Activated naive CD8-positive, alpha-beta T cell treated with anti-CD3 and anti-CD28 coated beads for 36 hours (primary cell): ENCODE data around the gene MELTF. TPM values are rescaled to one million over a fixed set of nuclear protein-coding genes. Genes with fewer than 3 reads are reported as not detected.
A peak's percentile ranks its signal among the peaks of the same experiment; 100 is the strongest.

Experiments
- DNase-seq: peaks from one replicate; pipeline ENCODE4 v3.0.0; 2021
- H3K27ac Mint-ChIP-seq: one replicate; pipeline ENCODE4 v1.8.0; 2022; ENCODE audit warnings: mild to moderate bottlenecking, moderate library complexity, mixed read lengths
- H3K27me3 Mint-ChIP-seq: one replicate; pipeline ENCODE4 v1.8.0; 2022; ENCODE audit warnings: mild to moderate bottlenecking, mixed read lengths
- H3K36me3 Mint-ChIP-seq: one replicate; pipeline ENCODE4 v1.8.0; 2021; ENCODE audit warnings: mild to moderate bottlenecking, mixed read lengths
- H3K4me1 Mint-ChIP-seq: one replicate; pipeline ENCODE4 v1.8.0; 2021; ENCODE audit warnings: mixed read lengths
- H3K4me3 Mint-ChIP-seq: one replicate; pipeline ENCODE4 v1.8.0; 2022; ENCODE audit warnings: mild to moderate bottlenecking, moderate library complexity, mixed read lengths
- H3K9me3 Mint-ChIP-seq: one replicate; pipeline ENCODE4 v1.8.0; 2022; ENCODE audit warnings: mixed read lengths
- total RNA-seq, 2 experiments: library from RNA; stranded (reverse); gene quantifications; one replicate each; pipeline ENCODE4 v1.2.3, GENCODE V29; 2021

The MELTF gene
- total RNA-seq, 2 experiments from 2014 or later, result 2.7 TPM

DNA sequence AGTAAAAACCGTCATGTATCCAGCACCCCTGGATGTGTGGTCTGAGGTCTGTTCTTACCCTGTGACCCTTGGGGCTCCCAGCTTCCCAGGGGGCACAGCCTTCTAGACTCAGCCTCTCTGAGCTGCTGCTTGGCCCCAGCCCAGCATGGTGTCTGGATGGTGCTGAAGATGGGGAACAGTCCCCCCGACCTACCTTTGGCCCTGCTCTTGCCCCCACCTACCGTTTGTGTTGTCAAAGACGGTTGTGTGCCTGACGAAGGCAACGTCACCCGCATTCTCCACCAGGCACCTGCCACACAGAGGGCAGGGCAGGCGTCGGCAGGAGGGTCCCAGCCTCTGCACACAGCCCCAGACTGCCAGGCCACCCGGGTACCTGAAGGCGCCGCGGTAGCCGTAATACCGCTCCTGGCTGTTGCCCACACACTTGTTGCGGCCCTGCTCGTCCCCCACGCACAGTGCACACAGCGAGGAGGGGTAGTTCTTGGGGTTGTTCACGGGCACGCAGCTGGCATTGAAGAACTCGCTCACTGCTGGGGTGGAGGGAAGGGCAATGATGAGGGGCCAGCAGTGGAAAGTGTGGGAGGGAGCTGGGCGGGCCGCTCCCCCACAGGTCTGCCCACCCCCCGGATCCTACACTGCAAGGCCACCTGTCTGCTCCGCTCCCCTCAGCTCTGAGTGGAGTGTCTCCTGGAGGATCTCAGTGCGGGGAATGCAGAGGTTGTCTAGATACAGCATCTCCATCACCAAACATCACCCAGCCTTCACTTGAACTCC is 21.0 kb downstream of the MELTF start:
- Mint-ChIP-seq H3K9me3 (no peaks in the 10 kb centered on the region), H3K4me1 (peaks cover 8% of the 10 kb centered on the region), H3K27me3 (peaks cover 3% of the 10 kb centered on the region), H3K36me3 (peaks cover 2% of the 10 kb centered on the region), H3K4me3 (no peak overlapping the region), H3K27ac (no peak overlapping the region)
- no peak for DNase-seq

- Mint-ChIP-seq H3K27me3 (peaks cover 3% of the 10 kb centered on the region), H3K27ac (no peak overlapping the region), H3K4me1 (peaks cover 8% of the 10 kb centered on the region), H3K36me3 (peaks cover 2% of the 10 kb centered on the region), H3K9me3 (no peaks in the 10 kb centered on the region), H3K4me3 (no peak overlapping the region)
- DNase-seq, result no peak
Observed at GRCh38 chr3:197007953-197008352, 21.7 kb downstream of the MELTF start.

DNA sequence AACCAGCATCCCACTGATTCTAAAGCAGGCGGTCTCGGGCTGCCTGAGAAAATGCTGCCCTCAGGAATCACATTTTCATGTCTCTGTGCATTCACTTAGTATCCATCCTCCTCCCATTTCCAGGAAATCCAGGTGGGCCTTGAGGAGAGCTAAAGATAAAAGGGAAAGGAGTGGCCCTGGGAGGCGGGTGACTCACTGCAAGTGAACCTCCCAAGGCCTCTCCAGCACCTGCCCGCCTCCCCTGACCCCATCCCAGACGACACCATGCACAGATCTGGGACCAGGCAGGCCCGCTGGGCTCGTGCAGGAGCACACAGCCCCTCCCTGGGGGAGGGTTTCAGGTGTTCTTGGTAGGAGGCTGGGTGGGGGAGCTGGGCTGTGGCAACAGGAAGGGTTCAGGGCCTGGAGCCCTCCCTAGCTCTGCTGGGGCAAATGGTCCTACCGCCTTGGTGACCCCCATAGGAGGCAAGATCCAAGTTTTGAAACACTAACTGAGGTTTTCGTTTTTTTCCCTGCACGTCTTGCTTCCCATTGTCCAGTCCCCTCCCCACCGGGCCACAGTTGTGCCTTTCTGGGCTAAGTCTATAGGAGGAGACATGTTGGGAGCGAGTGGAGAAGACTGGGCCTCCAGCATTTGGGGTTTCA is 22.2 kb downstream of the MELTF start:
- Mint-ChIP-seq H3K4me1 (peaks cover 8% of the 10 kb centered on the region), H3K27ac (no peak overlapping the region), H3K9me3 (no peaks in the 10 kb centered on the region), H3K36me3 (peaks cover 2% of the 10 kb centered on the region), H3K4me3 (no peak overlapping the region), H3K27me3 (peaks cover 3% of the 10 kb centered on the region)
- no peak for DNase-seq

- Mint-ChIP-seq H3K9me3 (no peaks in the 10 kb centered on the region), H3K4me1 (peaks cover 8% of the 10 kb centered on the region), H3K36me3 (peaks cover 2% of the 10 kb centered on the region), H3K27ac (no peak overlapping the region), H3K27me3 (peaks cover 3% of the 10 kb centered on the region), H3K4me3 (no peak overlapping the region)
- no peak for DNase-seq
Observed at GRCh38 chr3:197006860-197007259, 22.8 kb downstream of the MELTF start.

DNA sequence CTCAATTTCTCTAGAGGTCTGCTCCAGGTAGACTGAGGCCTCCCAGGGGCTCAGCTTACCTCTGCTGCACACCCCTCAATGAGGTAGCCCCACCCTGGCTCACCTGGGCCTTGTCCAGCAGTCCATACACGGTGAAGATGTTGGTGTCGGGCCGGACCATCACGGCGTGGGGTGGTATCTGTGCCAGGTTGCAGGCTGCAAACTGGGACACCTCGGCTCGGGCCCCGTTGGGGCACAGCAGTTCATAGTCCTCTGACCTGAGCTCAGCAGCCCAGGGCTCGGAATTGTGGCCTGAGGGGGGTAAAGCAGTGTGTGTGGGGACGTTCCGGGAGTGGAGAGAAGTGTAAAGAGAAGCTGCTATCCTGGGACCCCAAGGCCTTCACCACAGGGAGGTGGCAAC is 23.2 kb downstream of the MELTF start:
- no peak for DNase-seq
- peaks cover 3% of the 10 kb centered on the region for H3K27me3 Mint-ChIP-seq

GRCh38 chr3:197003461-197004385 is 25.9 kb downstream of the MELTF start:
- peak; percentile 35 for DNase-seq
- Mint-ChIP-seq H3K4me1 (peaks cover 8% of the 10 kb centered on the region), H3K4me3 (peak overlapping the region; percentile 81), H3K36me3 (peaks cover 2% of the 10 kb centered on the region), H3K9me3 (no peaks in the 10 kb centered on the region), H3K27ac (peak overlapping the region; percentile 79), H3K27me3 (peaks cover 3% of the 10 kb centered on the region)

More for the DNA sequence above, 23.2 kb downstream of the MELTF start:
- Mint-ChIP-seq H3K4me3 (no peak overlapping the region), H3K36me3 (peaks cover 2% of the 10 kb centered on the region), H3K27ac (no peak overlapping the region), H3K9me3 (no peaks in the 10 kb centered on the region), H3K4me1 (peaks cover 8% of the 10 kb centered on the region)

DNA sequence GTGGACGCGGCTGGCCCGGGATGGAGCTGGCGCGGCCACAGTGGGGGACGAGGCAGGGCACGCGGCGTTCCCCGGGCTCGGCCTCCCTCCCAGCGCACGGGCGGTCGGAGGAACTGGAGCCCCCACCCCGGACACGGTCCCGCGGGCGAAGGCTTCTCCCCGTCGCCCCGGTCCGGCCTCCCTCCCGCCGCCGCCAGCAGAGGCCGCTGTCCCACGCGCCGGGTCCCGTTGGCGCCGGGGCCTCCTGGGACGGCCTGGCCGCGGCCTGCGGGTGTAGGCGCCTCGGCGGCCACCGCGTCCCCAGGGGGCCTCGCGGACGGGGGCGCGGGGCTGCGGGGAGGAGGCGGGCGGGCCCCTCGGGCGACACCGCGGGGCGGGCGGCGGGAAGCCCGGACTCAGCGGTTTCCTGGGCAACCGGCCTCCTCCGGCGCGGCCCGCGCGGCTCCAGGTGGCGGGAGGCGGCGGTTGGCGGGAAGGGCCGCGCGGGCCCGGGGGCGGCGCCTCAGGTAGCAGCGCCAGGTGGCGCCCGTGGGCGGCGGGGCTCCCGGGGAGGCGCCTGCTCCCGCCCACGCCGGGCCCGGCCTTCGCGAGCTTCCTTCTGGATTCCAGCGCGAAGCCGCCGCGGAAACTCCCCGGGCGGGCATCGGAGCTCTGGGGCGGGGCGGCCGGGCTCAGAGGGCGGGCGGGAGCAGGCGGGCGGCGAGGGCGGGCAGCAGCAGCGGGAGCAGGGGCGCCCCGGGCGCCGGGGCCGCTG is 26.7 kb downstream of the MELTF start:
- Mint-ChIP-seq H3K27ac (no peak overlapping the region), H3K4me3 (no peak overlapping the region), H3K36me3 (peaks cover 2% of the 10 kb centered on the region), H3K9me3 (no peaks in the 10 kb centered on the region), H3K4me1 (peaks cover 8% of the 10 kb centered on the region), H3K27me3 (peaks cover 3% of the 10 kb centered on the region)
- DNase-seq, result peak; percentile 90

- H3K27me3 Mint-ChIP-seq, result peaks cover 3% of the 10 kb centered on the region
- H3K4me1 Mint-ChIP-seq, result peaks cover 8% of the 10 kb centered on the region
- H3K4me3 Mint-ChIP-seq, result peak overlapping the region; percentile 61
- peaks cover 2% of the 10 kb centered on the region for H3K36me3 Mint-ChIP-seq
- DNase-seq, result no peak
- no peaks in the 10 kb centered on the region for H3K9me3 Mint-ChIP-seq
- H3K27ac Mint-ChIP-seq, result peak overlapping the region; percentile 70
Observed at GRCh38 chr3:197001972-197002700, 27.5 kb downstream of the MELTF start.

DNA sequence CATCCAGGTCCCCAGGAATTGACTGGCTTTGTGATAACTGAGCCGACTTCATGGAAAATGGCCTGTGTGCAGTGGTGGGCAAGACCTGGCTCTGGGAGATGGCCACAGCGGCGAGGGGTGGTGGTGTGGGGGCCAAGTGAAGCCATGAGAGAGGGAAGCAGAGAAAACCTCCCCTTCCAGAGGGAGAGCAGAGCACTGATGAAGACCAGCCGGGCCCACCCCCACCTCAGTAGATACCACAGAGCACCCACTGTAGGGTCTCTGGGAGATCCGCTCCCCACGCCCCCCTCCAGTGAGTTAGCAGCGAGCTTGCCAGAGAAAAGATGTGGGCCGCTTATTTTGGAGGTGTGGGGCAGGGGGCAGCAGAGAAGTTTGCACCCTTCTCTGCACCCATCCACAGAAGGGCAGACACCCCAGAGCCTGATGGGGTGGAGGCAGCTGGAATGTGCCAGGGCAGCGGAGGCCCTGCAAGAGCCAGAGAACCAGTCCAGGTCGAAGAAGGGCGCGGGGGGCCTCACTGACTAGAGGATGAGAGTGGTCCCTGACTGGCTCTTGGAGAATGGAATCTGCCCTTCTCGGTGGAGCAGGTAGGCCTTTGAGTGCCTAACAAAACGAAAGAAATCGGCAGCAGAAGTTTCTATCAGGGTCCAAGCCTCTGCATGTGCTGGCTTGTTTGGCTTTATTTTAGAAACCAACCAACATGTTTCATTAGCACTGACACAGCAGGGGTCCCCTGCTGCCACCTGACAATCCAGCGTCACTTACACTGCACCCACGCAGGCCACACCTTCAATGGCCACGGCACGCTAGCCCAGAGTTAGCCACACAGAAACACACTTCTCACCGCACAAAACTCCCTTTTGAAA is 28.3 kb downstream of the MELTF start:
- peaks cover 8% of the 10 kb centered on the region for H3K4me1 Mint-ChIP-seq
- no peak for DNase-seq

DNA sequence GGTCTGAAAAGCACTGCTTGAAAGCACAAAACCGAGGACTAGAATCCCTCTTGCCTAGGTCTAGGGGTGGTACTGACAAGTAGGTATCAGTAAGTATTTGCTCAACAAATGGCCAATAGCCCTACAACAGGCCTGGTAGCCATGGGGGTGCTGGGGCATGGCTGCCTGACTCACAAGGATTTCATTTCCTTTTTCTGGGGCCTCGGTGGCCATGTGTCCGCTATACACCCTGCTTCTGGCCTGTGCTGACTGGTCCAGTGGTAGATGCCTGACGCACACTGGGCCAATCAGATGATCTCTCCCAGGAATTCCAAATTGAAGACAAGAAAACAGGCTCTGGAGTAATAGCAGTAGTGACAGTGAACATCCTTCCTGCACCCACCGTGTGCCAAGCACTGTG is 29.4 kb downstream of the MELTF start:
- Mint-ChIP-seq H3K27me3 (no peaks in the 10 kb centered on the region), H3K4me3 (no peak overlapping the region), H3K9me3 (no peaks in the 10 kb centered on the region), H3K36me3 (peaks cover 2% of the 10 kb centered on the region), H3K4me1 (peaks cover 8% of the 10 kb centered on the region), H3K27ac (no peak overlapping the region)
- DNase-seq, result no peak

More for the DNA sequence above, 28.3 kb downstream of the MELTF start:
- H3K9me3 Mint-ChIP-seq, result no peaks in the 10 kb centered on the region
- H3K36me3 Mint-ChIP-seq, result peaks cover 2% of the 10 kb centered on the region
- H3K27ac Mint-ChIP-seq, result peak overlapping the region; percentile 70
- H3K27me3 Mint-ChIP-seq, result peaks cover 3% of the 10 kb centered on the region
- peak overlapping the region; percentile 61 for H3K4me3 Mint-ChIP-seq

DNA sequence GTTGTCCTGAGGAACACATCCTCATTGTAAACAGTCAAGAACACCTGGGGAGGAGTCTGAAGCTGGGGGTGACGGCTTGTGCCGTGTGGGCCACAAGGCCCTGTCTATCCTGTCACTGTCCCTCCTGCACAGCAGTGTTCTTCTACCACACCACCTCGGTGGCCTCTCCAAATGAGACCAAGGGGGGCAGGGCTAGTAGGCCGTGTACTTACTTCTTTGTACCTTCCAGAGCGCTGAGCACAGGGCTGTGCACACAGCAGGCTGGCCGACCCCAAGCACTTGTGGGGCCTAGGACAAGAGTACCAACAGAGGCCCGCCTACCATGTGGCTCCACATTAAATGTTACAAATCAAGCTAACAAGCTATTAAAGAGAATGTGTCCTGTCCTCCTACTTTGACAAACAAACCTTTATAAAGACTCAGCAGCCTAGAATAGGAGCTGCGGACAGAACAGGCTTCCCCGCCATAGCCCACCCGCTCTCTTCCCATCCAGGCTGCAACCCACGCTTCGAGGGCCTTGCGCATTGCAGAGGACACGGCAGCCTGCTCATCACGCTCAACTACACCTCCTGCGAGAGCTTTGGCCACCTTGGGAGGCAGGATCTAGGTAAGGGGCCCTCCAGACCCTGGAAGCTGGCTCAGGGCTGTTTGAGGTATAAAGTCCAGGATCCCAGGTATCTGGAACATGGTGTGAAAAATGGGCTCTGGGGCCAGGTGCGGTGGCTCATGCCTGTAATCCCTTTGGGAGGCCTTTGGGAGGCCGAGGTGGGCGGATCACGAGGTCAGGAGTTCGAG is 30.5 kb downstream of the MELTF start:
- H3K27ac Mint-ChIP-seq, result no peak overlapping the region
- DNase-seq, result no peak

GRCh38 chr3:196997311-196997710 is 32.3 kb downstream of the MELTF start:
- H3K36me3 Mint-ChIP-seq, result no peaks in the 10 kb centered on the region
- no peak for DNase-seq
- no peaks in the 10 kb centered on the region for H3K4me1 Mint-ChIP-seq
- H3K4me3 Mint-ChIP-seq, result no peak overlapping the region
- no peaks in the 10 kb centered on the region for H3K9me3 Mint-ChIP-seq
- no peak overlapping the region for H3K27ac Mint-ChIP-seq
- H3K27me3 Mint-ChIP-seq, result no peaks in the 10 kb centered on the region

More for the DNA sequence above, 30.5 kb downstream of the MELTF start:
- Mint-ChIP-seq H3K27me3 (no peaks in the 10 kb centered on the region), H3K9me3 (no peaks in the 10 kb centered on the region), H3K4me3 (no peak overlapping the region), H3K36me3 (no peaks in the 10 kb centered on the region), H3K4me1 (peaks cover 5% of the 10 kb centered on the region)
